Spleen (tissue), 7 donors: ENCODE measurements around the gene SPEM2.
A peak's percentile ranks its signal among the peaks of the same experiment; 100 is the strongest.

Source experiments
- POLR2A ChIP-seq, 3 donors: fragments of 450-650 bp; IDR thresholded peaks; one replicate each; pipeline ENCODE4 v1.5.1; 2017; ENCODE audit warnings: antibody characterized with exemption in 3 of 3, mild to moderate bottlenecking in 1 of 3
- TF ChIP-seq, protein P1 (sequence below), 11 experiments: fragments of 200-600 bp in 7 of 11; fragments of 450-650 bp in 4 of 11; sonication (generic) in 4 of 11; IDR thresholded peaks in 8 of 11; conservative IDR thresholded peaks in 3 of 11; 1 replicate in 7 of 11; 2 replicates in 4 of 11; pipeline versions ENCODE4 v1.4.0 to v1.8.0; 2016 to 2021; ENCODE audit warnings: antibody characterized with exemption in 11 of 11, inconsistent platforms in 4 of 11, mild to moderate bottlenecking in 1 of 11
- donor health status: DM: no; HTN: no; CAD: no; lungs with moderate emphysema.
- donor health status: DM: no; HTN: no; CAD: no.
- donor health status: DM: no; HTN: no; CAD: no.

DNA sequence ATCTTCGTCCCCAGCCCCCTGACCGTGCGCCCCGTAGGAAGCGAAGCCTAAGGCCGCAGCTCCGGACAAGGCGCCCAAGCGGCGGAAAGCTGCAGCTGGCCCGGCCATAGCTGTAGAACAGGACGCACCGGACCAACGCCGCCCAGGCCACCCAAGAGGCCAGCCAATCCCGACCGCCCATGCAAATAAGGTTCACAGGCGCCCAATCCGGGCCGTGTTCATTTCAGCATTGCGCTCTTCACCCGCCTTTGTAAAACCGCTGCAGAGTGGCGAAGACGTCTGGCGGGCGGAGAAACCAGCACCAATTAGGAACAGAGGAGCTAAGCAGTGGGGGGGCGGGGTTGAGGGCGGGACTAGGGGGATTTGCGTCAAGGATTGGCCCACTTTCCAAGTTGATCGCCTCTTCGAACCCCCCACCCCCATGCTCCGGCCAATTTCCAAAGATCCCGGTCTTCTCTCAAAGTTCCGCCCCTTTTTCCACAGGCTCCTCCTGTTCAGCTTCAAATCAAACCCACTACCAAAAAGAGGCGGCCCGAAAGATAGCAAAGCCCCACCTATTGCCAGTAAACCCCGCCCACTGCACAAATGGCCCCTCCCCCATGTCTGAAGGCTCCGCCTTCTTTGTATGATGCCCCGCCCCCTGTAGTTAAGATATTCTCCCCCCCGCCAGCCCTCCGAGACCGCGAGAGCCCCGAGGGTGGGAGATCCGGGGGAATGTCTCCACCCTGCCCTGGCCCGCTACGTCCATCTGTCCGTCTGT, 21.3 kb upstream of the SPEM2 start, which contains the start of gene TMEM256:
- peak in 2 of 3 donors; percentile 10 to 89 for TF ChIP-seq POLR2A (IDR thresholded peaks at IDR 0.05)
- TF ChIP-seq, protein P1, sequence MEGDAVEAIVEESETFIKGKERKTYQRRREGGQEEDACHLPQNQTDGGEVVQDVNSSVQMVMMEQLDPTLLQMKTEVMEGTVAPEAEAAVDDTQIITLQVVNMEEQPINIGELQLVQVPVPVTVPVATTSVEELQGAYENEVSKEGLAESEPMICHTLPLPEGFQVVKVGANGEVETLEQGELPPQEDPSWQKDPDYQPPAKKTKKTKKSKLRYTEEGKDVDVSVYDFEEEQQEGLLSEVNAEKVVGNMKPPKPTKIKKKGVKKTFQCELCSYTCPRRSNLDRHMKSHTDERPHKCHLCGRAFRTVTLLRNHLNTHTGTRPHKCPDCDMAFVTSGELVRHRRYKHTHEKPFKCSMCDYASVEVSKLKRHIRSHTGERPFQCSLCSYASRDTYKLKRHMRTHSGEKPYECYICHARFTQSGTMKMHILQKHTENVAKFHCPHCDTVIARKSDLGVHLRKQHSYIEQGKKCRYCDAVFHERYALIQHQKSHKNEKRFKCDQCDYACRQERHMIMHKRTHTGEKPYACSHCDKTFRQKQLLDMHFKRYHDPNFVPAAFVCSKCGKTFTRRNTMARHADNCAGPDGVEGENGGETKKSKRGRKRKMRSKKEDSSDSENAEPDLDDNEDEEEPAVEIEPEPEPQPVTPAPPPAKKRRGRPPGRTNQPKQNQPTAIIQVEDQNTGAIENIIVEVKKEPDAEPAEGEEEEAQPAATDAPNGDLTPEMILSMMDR (IDR thresholded peaks at IDR 0.05 in 8 of 11, conservative IDR thresholded peaks at IDR 0.05 in 3 of 11): peak in 2 of 11 experiments; percentile 27 to 47
